HUES64 (cell line): ENCODE data around the gene AGAP9.
"Not testable (repeated sequence)": the region's sequence is repeated elsewhere in the genome, so short reads cannot be mapped to it uniquely, and the experiment has no call there.

Source experiments
- H3K27ac ChIP-seq: 2 replicates; pipeline ENCODE4 v1.7.0; 2013; ENCODE audit warnings: low read depth, low read length, inconsistent platforms
- H3K27me3 ChIP-seq: 2 replicates; pipeline ENCODE4 v1.6.1; 2013; ENCODE audit warnings: mild to moderate bottlenecking, low read length; ENCODE audit not compliant: insufficient read depth
- H3K36me3 ChIP-seq: 2 replicates; pipeline ENCODE4 v1.6.1; 2013; ENCODE audit warnings: mild to moderate bottlenecking, low read length; ENCODE audit not compliant: insufficient read depth
- H3K4me1 ChIP-seq: 2 replicates; pipeline ENCODE4 v1.6.1; 2013; ENCODE audit warnings: mild to moderate bottlenecking, low read length, moderate library complexity; ENCODE audit not compliant: insufficient read depth
- H3K4me3 ChIP-seq: 2 replicates; pipeline ENCODE4 v1.5.1; 2013; ENCODE audit warnings: mild to moderate bottlenecking, low read length, moderate library complexity
- H3K9ac ChIP-seq: 2 replicates; pipeline ENCODE4 v1.6.1; 2013; ENCODE audit warnings: mild to moderate bottlenecking, low read depth, low read length
- H3K9me3 ChIP-seq: 2 replicates; pipeline ENCODE4 v1.6.1; 2013; ENCODE audit warnings: low read depth, low read length; ENCODE audit not compliant: insufficient read depth
- WGBS: fragments of 150-250, 120-280 bp; methylation state at CpG from one replicate; pipeline ENCODE4 v1.1.7; 2013; ENCODE audit warnings: missing lambda C conversion rate; 5-methylcytosine and 5-hydroxymethylcytosine counted together

AGAP9 gene

DNA sequence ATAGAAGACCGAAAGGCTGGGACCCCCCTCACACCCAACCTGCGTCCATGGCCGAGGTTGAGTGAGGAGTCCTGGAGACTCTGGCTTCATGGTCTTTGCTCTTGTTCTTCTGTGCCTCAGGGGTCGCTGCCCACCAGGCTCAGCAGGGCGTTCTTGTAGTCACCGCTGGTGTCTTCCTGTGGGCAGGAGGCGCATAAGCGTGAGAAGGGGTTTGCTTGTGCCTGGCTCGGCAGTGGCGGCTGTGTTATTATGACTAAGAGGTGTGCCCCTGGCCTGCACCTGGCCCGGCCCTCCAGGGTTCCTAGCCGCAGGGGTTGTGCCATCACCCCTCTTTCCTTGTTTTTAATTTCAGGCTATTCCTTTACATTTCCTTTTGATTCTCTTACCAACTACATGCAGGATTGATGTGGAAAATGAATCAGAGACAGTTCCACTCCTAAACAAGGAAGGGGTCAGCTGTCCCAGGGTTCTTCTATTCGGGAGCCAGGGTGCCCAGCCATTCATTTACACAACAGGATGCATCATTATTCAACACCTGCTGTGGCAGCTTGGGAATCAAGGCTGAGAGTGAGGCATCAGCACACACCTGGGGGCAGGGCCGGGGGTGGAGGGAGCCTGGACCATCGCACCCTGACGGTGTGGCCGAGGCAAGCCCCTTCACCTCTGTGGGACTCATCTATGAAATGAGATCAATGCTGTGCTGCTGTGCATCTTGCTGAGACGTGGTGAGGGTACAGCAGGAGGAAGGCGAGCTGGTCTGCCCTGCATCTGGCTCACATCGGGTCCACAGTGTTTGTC is 54.5 kb downstream of the AGAP9 start:
- H3K27me3 ChIP-seq, H3K9ac ChIP-seq, H3K4me3 ChIP-seq, H3K4me1 ChIP-seq, H3K27ac ChIP-seq, H3K9me3 ChIP-seq, H3K36me3 ChIP-seq: not testable (repeated sequence)
- 83% methylated on average over 9 of the region's 20 CpGs for WGBS

DNA sequence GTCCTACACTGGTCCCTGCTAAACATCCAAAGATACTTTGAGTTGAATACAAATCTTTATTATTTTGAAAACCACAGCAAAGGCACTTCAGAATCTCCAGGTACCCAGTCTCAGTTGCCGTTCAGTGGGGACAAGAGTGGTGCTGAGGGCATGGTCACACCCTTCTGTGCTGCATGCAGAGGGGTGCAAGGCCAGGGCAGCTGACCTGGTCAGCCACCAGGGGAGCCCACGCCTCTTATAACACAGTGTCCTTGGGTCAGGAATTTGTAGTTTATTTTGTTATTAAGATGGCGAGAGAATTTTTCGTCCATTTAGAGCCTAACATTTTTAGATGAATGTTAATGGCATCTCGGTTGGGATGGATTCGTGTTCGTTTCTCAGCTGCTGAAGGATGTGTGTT is 55.5 kb downstream of the AGAP9 start:
- not testable (repeated sequence) for H3K9me3 ChIP-seq, H3K9ac ChIP-seq, H3K27me3 ChIP-seq, H3K4me3 ChIP-seq, H3K4me1 ChIP-seq, H3K27ac ChIP-seq, H3K36me3 ChIP-seq
- 96% methylated on average over 5 of the region's 7 CpGs for WGBS

DNA sequence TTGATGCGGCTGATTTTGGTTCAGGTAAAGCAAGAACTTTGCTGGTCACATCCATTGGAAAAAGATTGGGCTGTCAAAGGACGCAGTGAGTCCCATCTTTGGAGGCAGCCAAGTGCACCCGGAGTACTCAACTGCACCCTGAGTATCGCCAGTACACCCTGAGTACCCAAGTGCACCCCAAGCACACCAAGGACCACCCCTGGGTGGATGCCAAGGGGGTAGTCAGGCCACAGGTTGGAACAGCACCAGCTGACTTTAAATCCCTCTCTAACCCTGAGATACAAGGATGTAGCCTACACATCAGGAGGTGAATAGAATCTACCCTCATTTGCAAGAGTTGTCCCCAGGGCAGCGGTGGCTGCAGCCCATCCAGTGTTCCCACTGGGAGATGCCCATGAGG is 56.0 kb downstream of the AGAP9 start:
- not testable (repeated sequence) for H3K9me3 ChIP-seq, H3K27me3 ChIP-seq, H3K9ac ChIP-seq, H3K36me3 ChIP-seq, H3K4me1 ChIP-seq, H3K4me3 ChIP-seq, H3K27ac ChIP-seq
- 84% methylated on average over 4 of the region's 5 CpGs for WGBS

DNA sequence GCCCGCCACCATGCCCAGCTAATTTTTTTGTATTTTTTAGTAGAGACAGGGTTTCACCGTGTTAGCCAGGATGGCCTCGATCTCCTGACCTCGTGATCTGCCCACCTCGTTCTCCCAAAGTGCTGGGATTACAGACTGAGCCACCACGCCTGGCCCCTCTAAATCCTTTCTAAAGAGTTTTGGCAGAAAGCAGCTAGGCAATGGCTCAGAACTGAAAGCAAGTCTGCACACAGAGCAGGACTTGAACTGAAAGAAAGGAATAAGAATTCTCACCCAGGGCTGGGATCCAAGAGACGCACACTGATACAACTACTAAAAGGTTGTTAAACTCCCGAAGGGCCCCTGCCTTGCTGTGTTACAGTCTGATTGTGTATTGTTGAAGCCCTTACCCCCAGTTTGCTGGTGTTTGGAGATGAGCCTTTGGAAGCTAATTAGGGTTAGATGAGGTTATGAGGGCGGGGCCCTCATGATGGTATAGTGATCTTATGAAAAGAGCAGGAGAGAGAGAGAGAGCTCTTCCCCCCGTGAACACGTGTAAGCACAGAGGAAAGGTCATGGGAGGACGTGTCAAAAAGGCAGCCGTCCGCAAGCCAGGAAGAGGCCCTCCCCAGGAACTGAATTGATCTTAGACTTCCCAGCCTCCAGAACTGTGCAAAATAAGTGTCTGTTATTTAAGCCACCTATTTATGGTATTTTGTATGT is 58.1 kb downstream of the AGAP9 start:
- H3K27me3 ChIP-seq, H3K9me3 ChIP-seq, H3K27ac ChIP-seq, H3K4me1 ChIP-seq, H3K36me3 ChIP-seq, H3K9ac ChIP-seq, H3K4me3 ChIP-seq: not testable (repeated sequence)
- WGBS, result 92% methylated on average over 9 of the region's 14 CpGs

GRCh38 chr10:47462577-47463358 is 60.7 kb downstream of the AGAP9 start:
- not testable (repeated sequence) for H3K9ac ChIP-seq, H3K9me3 ChIP-seq, H3K4me3 ChIP-seq, H3K27me3 ChIP-seq, H3K36me3 ChIP-seq, H3K4me1 ChIP-seq, H3K27ac ChIP-seq
- no CpG with 5 or more reads among the region's 9 CpGs for WGBS

GRCh38 chr10:47461261-47461687 is 62.2 kb downstream of the AGAP9 start:
- not testable (repeated sequence) for H3K27me3 ChIP-seq, H3K9ac ChIP-seq, H3K27ac ChIP-seq, H3K36me3 ChIP-seq, H3K4me1 ChIP-seq, H3K9me3 ChIP-seq
- 5% methylated on average over 13 of the region's 37 CpGs for WGBS
- H3K4me3 ChIP-seq, result 0 out of 2 replicates have a peak overlapping the region, but pooled peaks have one; percentile 1

- 62% methylated on average over 2 of the region's 4 CpGs for WGBS
- Histone ChIP-seq H3K9me3 (no peaks in the 10 kb centered on the region), H3K9ac (no peak overlapping the region), H3K27ac (no peak overlapping the region), H3K36me3 (no peaks in the 10 kb centered on the region), H3K4me3 (no peak overlapping the region), H3K4me1 (no peaks in the 10 kb centered on the region), H3K27me3 (no peaks in the 10 kb centered on the region)
Observed at GRCh38 chr10:47458466-47459154, 64.8 kb downstream of the AGAP9 start.

- no peak overlapping the region for H3K9ac ChIP-seq
- H3K27me3 ChIP-seq, result no peaks in the 10 kb centered on the region
- no peak overlapping the region for H3K4me3 ChIP-seq
- no peaks in the 10 kb centered on the region for H3K36me3 ChIP-seq
- H3K27ac ChIP-seq, result no peak overlapping the region
- WGBS, result 85% methylated on average over 1 of the region's 1 CpG
- H3K4me1 ChIP-seq, result no peaks in the 10 kb centered on the region
- no peaks in the 10 kb centered on the region for H3K9me3 ChIP-seq
Observed at GRCh38 chr10:47457826-47458225, 65.6 kb downstream of the AGAP9 start.

- Histone ChIP-seq H3K4me3 (no peak overlapping the region), H3K9ac (no peak overlapping the region), H3K27me3 (no peaks in the 10 kb centered on the region), H3K9me3 (no peaks in the 10 kb centered on the region), H3K4me1 (peaks cover 3% of the 10 kb centered on the region; the same call in 1 of the 2 replicates), H3K36me3 (no peaks in the 10 kb centered on the region), H3K27ac (no peak overlapping the region)
- WGBS, result 98% methylated on average over 1 of the region's 1 CpG
Observed at GRCh38 chr10:47457528-47457820, 66.0 kb downstream of the AGAP9 start.

GRCh38 chr10:47456794-47457527 is 66.5 kb downstream of the AGAP9 start:
- no peak overlapping the region for H3K4me3 ChIP-seq
- H3K27ac ChIP-seq, result no peak overlapping the region
- WGBS, result 91% methylated on average over 6 of the region's 6 CpGs
- H3K36me3 ChIP-seq, result no peaks in the 10 kb centered on the region
- H3K9ac ChIP-seq, result no peak overlapping the region
- H3K27me3 ChIP-seq, result no peaks in the 10 kb centered on the region
- peaks cover 7% of the 10 kb centered on the region; the same call in 1 of the 2 replicates for H3K4me1 ChIP-seq
- H3K9me3 ChIP-seq, result no peaks in the 10 kb centered on the region
